GM06990 (cell line): ENCODE measurements around the gene CCL13.
"Not testable (repeated sequence)": the region's sequence is repeated elsewhere in the genome, so short reads cannot be mapped to it uniquely, and the experiment has no call there.

Experiments used
- DNase-seq: peaks from one replicate; pipeline ENCODE4 v3.0.0-alpha.2; 2011; ENCODE audit not compliant: insufficient read length; ENCODE audit errors: extremely low read depth
- H3K27me3 ChIP-seq: replicated peaks from 2 replicates; pipeline ENCODE4 v1.6.0; 2011; ENCODE audit warnings: low read length; ENCODE audit not compliant: control insufficient read depth, insufficient read depth
- H3K36me3 ChIP-seq: 2 replicates; pipeline ENCODE4 v1.5.1; 2011; ENCODE audit warnings: low read length; ENCODE audit not compliant: control insufficient read depth, insufficient read depth
- H3K4me3 ChIP-seq: replicated peaks from 2 replicates; pipeline ENCODE4 v1.5.1; 2011; ENCODE audit warnings: low read depth, mild to moderate bottlenecking, control low read depth, low read length
- CTCF ChIP-seq: IDR thresholded peaks from 2 replicates; pipeline ENCODE4 v1.5.1; 2011; ENCODE audit warnings: low read length, control low read depth, mild to moderate bottlenecking, inconsistent platforms; ENCODE audit not compliant: insufficient read depth, poor library complexity, severe bottlenecking

CCL13 gene

GRCh38 chr17:34314279-34314678 is 42.0 kb upstream of the CCL13 start:
- Histone ChIP-seq H3K4me3 (no peak overlapping the region), H3K36me3 (no peaks in the 10 kb centered on the region), H3K27me3 (no peaks in the 10 kb centered on the region; the same call in 1 of the 2 replicates)
- no peak for TF ChIP-seq CTCF
- DNase-seq: no peak

DNA sequence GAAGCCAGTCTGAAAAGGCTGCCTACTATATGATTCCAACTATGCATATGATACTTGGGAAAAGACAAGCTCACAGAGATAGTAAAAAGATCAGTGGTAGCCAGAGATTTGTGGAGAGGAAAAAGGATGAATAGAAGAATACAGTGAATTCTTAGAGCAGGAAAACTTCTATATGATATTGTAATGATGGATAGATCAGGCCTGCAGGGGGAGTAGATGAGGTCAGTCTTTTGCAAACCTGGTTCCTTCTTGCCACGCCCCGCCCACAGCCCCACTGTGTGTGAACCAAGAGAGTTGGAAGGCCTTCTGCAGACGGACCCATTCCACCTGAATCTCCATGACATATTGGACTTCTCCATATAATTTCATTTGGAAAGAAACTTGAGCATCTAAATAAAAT is 37.8 kb upstream of the CCL13 start:
- Histone ChIP-seq H3K27me3 (no peaks in the 10 kb centered on the region), H3K4me3 (no peak overlapping the region), H3K36me3 (no peaks in the 10 kb centered on the region)
- peak; percentile 42 for TF ChIP-seq CTCF
- DNase-seq: no peak

DNA sequence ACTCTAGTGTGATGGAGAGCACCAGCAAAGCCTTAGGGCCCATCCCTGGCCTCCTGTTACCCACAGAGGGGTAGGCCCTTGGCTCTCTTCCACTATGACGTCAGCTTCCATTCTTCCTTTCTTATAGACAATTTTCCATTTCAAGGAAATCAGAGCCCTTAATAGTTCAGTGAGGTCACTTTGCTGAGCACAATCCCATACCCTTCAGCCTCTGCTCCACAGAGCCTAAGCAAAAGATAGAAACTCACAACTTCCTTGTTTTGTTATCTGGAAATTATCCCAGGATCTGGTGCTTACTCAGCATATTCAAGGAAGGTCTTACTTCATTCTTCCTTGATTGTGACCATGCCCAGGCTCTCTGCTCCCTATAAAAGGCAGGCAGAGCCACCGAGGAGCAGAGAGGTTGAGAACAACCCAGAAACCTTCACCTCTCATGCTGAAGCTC is 37.2 kb upstream of the CCL13 start, which contains the start of gene CCL8:
Gene CCL8 (plus strand): TSS at position 397 of the 445 bp plus-strand sequence. CDS start 67 bp downstream, outside the sequence.
- no peak for TF ChIP-seq CTCF
- DNase-seq: no peak
- Histone ChIP-seq H3K4me3 (no peak within 1 kb of the TSS), H3K36me3 (no peaks in the 10 kb centered on the region), H3K27me3 (no peaks in the 10 kb centered on the region)

DNA sequence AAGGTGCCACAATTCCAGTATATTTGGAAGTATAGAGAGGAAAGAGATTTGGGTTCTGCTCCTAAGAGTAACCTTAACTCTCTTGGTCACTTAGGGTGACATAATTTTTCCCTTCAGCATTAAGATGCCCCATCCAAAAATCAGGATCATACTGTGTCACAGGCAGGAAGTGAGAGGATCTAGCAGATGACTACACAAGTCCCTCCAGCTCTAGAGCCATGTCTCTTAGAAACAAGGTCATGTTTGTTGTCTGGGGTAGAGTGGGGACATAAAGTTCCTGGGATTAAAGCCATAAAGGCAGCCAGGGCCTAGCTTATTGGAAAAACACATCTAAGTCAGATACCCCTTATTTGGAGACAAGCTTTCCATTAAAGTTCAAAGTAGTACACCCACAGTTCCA is 34.3 kb upstream of the CCL13 start:
- TF ChIP-seq CTCF: no peak
- no peaks in the 10 kb centered on the region; the same call in 1 of the 2 replicates for H3K27me3 ChIP-seq

DNA sequence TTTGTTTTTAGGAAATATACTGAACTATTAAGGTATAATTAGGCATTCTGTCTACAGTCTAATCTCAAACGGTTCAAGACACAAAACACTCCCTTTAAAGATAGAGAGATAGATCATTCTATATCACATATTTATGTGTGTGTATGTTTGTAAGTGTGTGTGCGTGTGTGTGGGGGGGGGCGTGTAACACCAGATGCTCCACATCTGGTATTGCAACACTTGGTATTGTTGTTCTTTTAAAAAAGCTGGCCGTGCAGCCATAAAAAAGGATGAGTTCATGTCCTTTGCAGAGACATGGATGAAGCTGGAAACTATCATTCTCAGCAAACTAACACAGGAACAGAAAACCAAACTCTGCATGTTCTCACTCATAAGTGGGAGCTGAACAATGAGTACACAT is 28.7 kb upstream of the CCL13 start:
- not testable (repeated sequence) for H3K27me3 ChIP-seq, DNase-seq, H3K4me3 ChIP-seq, H3K36me3 ChIP-seq

More for the DNA sequence above, 34.3 kb upstream of the CCL13 start:
- H3K4me3 ChIP-seq: no peak overlapping the region
- H3K36me3 ChIP-seq: no peaks in the 10 kb centered on the region
- no peak for DNase-seq

- no peak overlapping the region for H3K4me3 ChIP-seq
- no peaks in the 10 kb centered on the region for H3K27me3 ChIP-seq
- no peak for DNase-seq
- no peak for TF ChIP-seq CTCF
- H3K36me3 ChIP-seq: no peaks in the 10 kb centered on the region
Measured at GRCh38 chr17:34337701-34338100, 18.6 kb upstream of the CCL13 start.
